Mesenteric fat pad (tissue), 1 donor: Measurements from ENCODE around the gene ANKRD13B. TPM values are rescaled to one million over a fixed set of nuclear protein-coding genes. Genes with fewer than 3 reads are reported as not detected.

Source experiments
- DNase-seq: peaks from one replicate; pipeline ENCODE4 v3.0.0-alpha.2; 2020; ENCODE audit warnings: low spot score
- total RNA-seq: library from RNA; stranded (reverse); fragmentation: NEBNext Ultra II Directional; extraction: Animal tissue kit (Norgen Biotek cat#: 25700); gene quantifications from one replicate; pipeline ENCODE4 v1.2.1, GENCODE V29; 2021
- donor health status: DM: yes; HTN: yes; CAD: no.

ANKRD13B gene
- total RNA-seq, 1 donor from 2014 or later: 11.5 TPM

GRCh38 chr17:29594519-29595090, 1.7 kb downstream of the ANKRD13B start:
- no peak for DNase-seq

GRCh38 chr17:29595107-29595942, 2.4 kb downstream of the ANKRD13B start:
- no peak for DNase-seq

GRCh38 chr17:29595943-29596774, 3.2 kb downstream of the ANKRD13B start:
- DNase-seq: no peak

GRCh38 chr17:29596811-29597210, 3.9 kb downstream of the ANKRD13B start:
- no peak for DNase-seq

- DNase-seq: no peak
Observed at GRCh38 chr17:29597361-29598172, 4.6 kb downstream of the ANKRD13B start.

GRCh38 chr17:29603109-29603674, 10.3 kb downstream of the ANKRD13B start:
- DNase-seq: no peak

GRCh38 chr17:29607557-29608195, 14.7 kb downstream of the ANKRD13B start:
- DNase-seq: no peak

GRCh38 chr17:29608986-29609385, 16.1 kb downstream of the ANKRD13B start:
- no peak for DNase-seq

GRCh38 chr17:29610395-29610794, 17.5 kb downstream of the ANKRD13B start:
- no peak for DNase-seq

- no peak for DNase-seq
Observed at GRCh38 chr17:29611351-29612093, 18.6 kb downstream of the ANKRD13B start.

- DNase-seq: no peak
Observed at GRCh38 chr17:29612094-29612403, 19.1 kb downstream of the ANKRD13B start.

- no peak for DNase-seq
Observed at GRCh38 chr17:29612404-29613280, 19.7 kb downstream of the ANKRD13B start.

- DNase-seq: peak; percentile 98
Observed at GRCh38 chr17:29613352-29613837, 20.5 kb downstream of the ANKRD13B start.

- DNase-seq: no peak
Observed at GRCh38 chr17:29613856-29614255, 20.9 kb downstream of the ANKRD13B start.

GRCh38 chr17:29614349-29615047, 21.6 kb downstream of the ANKRD13B start:
- DNase-seq: no peak

- DNase-seq: no peak
Observed at GRCh38 chr17:29615048-29615385, 22.1 kb downstream of the ANKRD13B start.

GRCh38 chr17:29615492-29616299, 22.8 kb downstream of the ANKRD13B start:
- DNase-seq: peak; percentile 93
